Liver (tissue), 3 donors: ENCODE data around the gene NPIPA5.
"Not testable (repeated sequence)": the region's sequence is repeated elsewhere in the genome, so short reads cannot be mapped to it uniquely, and the experiment has no call there.

Experiments used
- CTCF ChIP-seq: fragments of 150-350 bp; IDR thresholded peaks from 2 replicates; pipeline ENCODE4 v1.5.1; 2017; ENCODE audit warnings: improper control_type of control experiment, low read depth, low read length; ENCODE audit not compliant: missing input control
- EGR1 ChIP-seq, 2 donors: IDR thresholded peaks; 2 replicates each; pipeline ENCODE4 v1.6.1; 2016 to 2018; ENCODE audit warnings: antibody characterized with exemption in 2 of 2, low read depth in 2 of 2
- FOXA1 ChIP-seq: IDR thresholded peaks from 2 replicates; pipeline ENCODE4 v1.6.1; 2016; ENCODE audit warnings: antibody characterized with exemption
- RAD21 ChIP-seq, 2 donors: IDR thresholded peaks; 2 replicates each; pipeline ENCODE4 v1.6.1; 2016; ENCODE audit warnings: antibody characterized with exemption in 2 of 2, mild to moderate bottlenecking in 2 of 2
- REST ChIP-seq: IDR thresholded peaks from 2 replicates; pipeline ENCODE4 v1.6.1; 2016; ENCODE audit warnings: antibody characterized with exemption, mild to moderate bottlenecking
- donor health status: healthy.
- donor health status: healthy.

GRCh38 chr16:15321221-15321620 lies 56.9 kb downstream of the NPIPA5 start:
- not testable (repeated sequence) for TF ChIP-seq EGR1 (IDR thresholded peaks at IDR 0.05; ENCODE audit: low read depth in 2 of 2); REST; CTCF; RAD21 (IDR thresholded peaks at IDR 0.05); FOXA1
